CD4-positive, CD25-positive, alpha-beta regulatory T cell (primary cell): ENCODE measurements around the gene RNASEH2A. TPM values are rescaled to one million over a fixed set of nuclear protein-coding genes. Genes with fewer than 3 reads are reported as not detected.
A peak's percentile ranks its signal among the peaks of the same experiment; 100 is the strongest.

Experiments used
- ATAC-seq, 2 donors: fragments of 150-1000 bp; cut with Tn5 transposase; one replicate each; pipeline ENCODE4 v1.10.0; 2021; ENCODE audit warnings: low read depth in 2 of 2, moderate number of reproducible peaks in 2 of 2, moderate library complexity in 1 of 2
- DNase-seq, 3 donors: peaks; one replicate each; pipeline versions ENCODE4 v3.0.0 to v3.0.0-alpha.2; 2012 to 2022; ENCODE audit warnings: mixed read lengths in 1 of 3
- H3K27ac ChIP-seq: one replicate; pipeline ENCODE4 v1.7.0; 2013; ENCODE audit warnings: mild to moderate bottlenecking, low read length; ENCODE audit not compliant: insufficient read depth, poor library complexity, severe bottlenecking
- H3K27me3 ChIP-seq: one replicate; pipeline ENCODE4 v1.7.0; 2013; ENCODE audit warnings: low read length; ENCODE audit not compliant: control insufficient read depth, insufficient read depth
- H3K36me3 ChIP-seq: one replicate; pipeline ENCODE4 v1.7.0; 2013; ENCODE audit warnings: mild to moderate bottlenecking, low read length, moderate library complexity; ENCODE audit not compliant: control insufficient read depth, insufficient read depth
- H3K4me1 ChIP-seq: 2 replicates; pipeline ENCODE4 v1.7.0; 2013; ENCODE audit warnings: mild to moderate bottlenecking, low read length; ENCODE audit not compliant: insufficient read depth, control insufficient read depth, poor library complexity, severe bottlenecking
- H3K4me3 ChIP-seq: one replicate; pipeline ENCODE4 v1.7.0; 2013; ENCODE audit warnings: low read depth, mild to moderate bottlenecking, low read length, moderate library complexity
- H3K9me3 ChIP-seq, 2 experiments: 1 replicate in 1 of 2; 2 replicates in 1 of 2; pipeline ENCODE4 v1.7.0; 2013; ENCODE audit warnings: low read length in 2 of 2, mild to moderate bottlenecking in 1 of 2, moderate library complexity in 1 of 2; ENCODE audit not compliant: control insufficient read depth in 2 of 2
- H3K27ac Mint-ChIP-seq, 3 donors: one replicate each; pipeline ENCODE4 v1.8.0; 2020 to 2022; ENCODE audit warnings: mild to moderate bottlenecking in 3 of 3, mixed read lengths in 3 of 3, moderate library complexity in 2 of 3
- H3K27me3 Mint-ChIP-seq: one replicate; pipeline ENCODE4 v1.8.0; 2022; ENCODE audit warnings: mild to moderate bottlenecking, mixed read lengths
- H3K36me3 Mint-ChIP-seq: one replicate; pipeline ENCODE4 v1.8.0; 2020; ENCODE audit warnings: mixed read lengths
- H3K4me1 Mint-ChIP-seq, 4 donors: one replicate each; pipeline ENCODE4 v1.8.0; 2020 to 2022; ENCODE audit warnings: mixed read lengths in 4 of 4, mild to moderate bottlenecking in 1 of 4
- H3K4me3 Mint-ChIP-seq, 4 donors: one replicate each; pipeline ENCODE4 v1.8.0; 2020 to 2022; ENCODE audit warnings: mild to moderate bottlenecking in 4 of 4, mixed read lengths in 4 of 4, moderate library complexity in 3 of 4
- H3K9me3 Mint-ChIP-seq, 7 donors: one replicate each; pipeline ENCODE4 v1.8.0; 2020 to 2022; ENCODE audit warnings: mixed read lengths in 7 of 7, mild to moderate bottlenecking in 3 of 7, moderate library complexity in 2 of 7
- polyA plus RNA-seq, 4 donors: library from polyadenylated mRNA; unstranded; fragments of 300-500 nt; fragmentation: Illumina TruSeq; gene quantifications; one replicate each; pipeline ENCODE4 v1.2.3, GENCODE V29; 2021
- total RNA-seq: library from RNA; stranded (reverse); gene quantifications from one replicate; pipeline ENCODE4 v1.2.3, GENCODE V29; 2022

Gene RNASEH2A
- total and polyA plus RNA-seq, 5 donors from 2014 or later = 4.7 to 27.5 (median 22.9) TPM

DNA sequence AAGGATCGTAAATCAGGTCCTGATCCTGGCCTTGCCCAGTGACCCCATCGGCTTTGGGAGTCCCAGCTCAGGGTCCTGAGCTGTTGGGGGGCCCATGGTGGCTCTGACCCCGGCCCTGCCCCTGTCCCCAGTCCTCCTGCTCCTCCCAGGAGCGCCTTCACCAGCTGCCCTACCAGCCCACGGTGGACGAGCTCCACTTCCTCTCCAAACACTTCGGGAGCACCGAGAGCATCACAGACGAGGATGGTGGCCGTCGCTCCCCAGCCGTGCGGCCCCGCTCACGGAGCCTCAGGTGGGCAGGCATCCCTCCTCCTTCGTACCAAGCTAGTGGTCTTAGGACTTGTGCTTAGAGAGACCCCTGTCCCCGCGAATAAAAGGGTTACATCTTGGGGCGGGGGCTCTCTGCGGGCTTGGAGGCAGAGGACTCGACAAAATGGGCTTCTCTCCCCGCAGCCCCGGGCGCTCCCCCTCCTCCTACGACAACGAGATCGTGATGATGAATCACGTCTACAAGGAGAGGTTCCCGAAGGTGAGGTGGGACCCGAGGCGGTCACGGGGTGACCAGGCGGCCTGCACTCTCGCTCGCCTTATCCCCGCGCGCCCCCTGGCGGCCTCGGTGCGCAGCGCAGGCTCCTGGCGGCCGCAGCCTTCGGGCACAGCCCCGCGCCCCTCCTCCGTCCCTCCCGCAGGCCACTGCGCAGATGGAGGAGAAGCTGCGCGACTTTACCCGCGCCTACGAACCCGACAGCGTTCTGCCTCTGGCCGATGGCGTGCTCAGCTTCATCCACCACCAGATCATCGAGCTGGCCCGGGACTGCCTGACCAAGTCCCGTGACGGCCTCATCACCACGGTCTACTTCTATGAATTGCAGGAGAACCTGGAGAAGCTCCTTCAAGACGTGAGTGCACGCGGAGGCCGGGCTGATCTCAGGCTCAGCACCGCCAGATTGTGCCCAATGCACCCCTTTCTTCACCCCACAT is 41.1 kb downstream of the RNASEH2A start:
- no peaks in the 10 kb centered on the region for H3K36me3 Mint-ChIP-seq
- peaks cover 36% of the 10 kb centered on the region for H3K27me3 Mint-ChIP-seq
- DNase-seq (peak; percentile 67 to 72 (median 71)), ATAC-seq (peak; percentile 90 to 93)
- Histone ChIP-seq H3K4me1 (peaks cover 9% of the 10 kb centered on the region), H3K27ac (no peak overlapping the region), H3K4me3 (no peak overlapping the region), H3K36me3 (no peaks in the 10 kb centered on the region), H3K9me3 (no peaks in the 10 kb centered on the region), H3K27me3 (peaks cover 10% of the 10 kb centered on the region)
- peak overlapping the region in 1 of 4 donors; percentile 26 for H3K4me3 Mint-ChIP-seq
- peak overlapping the region in 1 of 3 donors; percentile 38 for H3K27ac Mint-ChIP-seq
- H3K9me3 Mint-ChIP-seq = peaks cover 0 to 2% (median 0%) of the 10 kb centered on the region in 7 donors
- H3K4me1 Mint-ChIP-seq = peaks cover 0 to 10% (median 0%) of the 10 kb centered on the region in 4 donors

DNA sequence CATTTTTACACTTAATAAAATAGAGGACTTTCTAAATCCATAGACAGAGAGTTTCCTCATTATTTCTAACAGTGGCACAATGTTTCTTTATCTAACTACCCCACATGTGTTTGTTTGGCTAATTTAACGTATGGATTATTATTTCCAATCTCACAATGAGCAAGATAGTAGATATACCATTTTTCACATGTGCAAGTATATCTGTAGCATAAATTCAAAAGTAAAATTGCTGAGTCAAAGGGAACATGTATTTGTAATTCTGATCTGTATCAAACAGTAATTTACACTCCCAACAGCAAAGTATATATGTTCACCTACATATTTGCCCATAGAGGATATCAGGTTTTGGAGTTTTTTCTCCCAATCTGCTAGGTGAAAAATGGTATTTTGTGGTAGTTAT is 50.3 kb downstream of the RNASEH2A start:
- DNase-seq = no peak
- no peaks in the 10 kb centered on the region for H3K36me3 Mint-ChIP-seq
- ATAC-seq = no peak
- Histone ChIP-seq H3K4me1 (no peaks in the 10 kb centered on the region), H3K9me3 (peaks cover 0 to 9% of the 10 kb centered on the region in 2 experiments), H3K27me3 (peaks cover 2% of the 10 kb centered on the region), H3K4me3 (no peak overlapping the region), H3K36me3 (no peaks in the 10 kb centered on the region), H3K27ac (no peak overlapping the region)
- no peaks in the 10 kb centered on the region for H3K4me1 Mint-ChIP-seq
- H3K27me3 Mint-ChIP-seq = peaks cover 7% of the 10 kb centered on the region
- H3K4me3 Mint-ChIP-seq = no peak overlapping the region
- H3K27ac Mint-ChIP-seq = no peak overlapping the region
- peaks cover 0 to 9% (median 3%) of the 10 kb centered on the region in 7 donors for H3K9me3 Mint-ChIP-seq

DNA sequence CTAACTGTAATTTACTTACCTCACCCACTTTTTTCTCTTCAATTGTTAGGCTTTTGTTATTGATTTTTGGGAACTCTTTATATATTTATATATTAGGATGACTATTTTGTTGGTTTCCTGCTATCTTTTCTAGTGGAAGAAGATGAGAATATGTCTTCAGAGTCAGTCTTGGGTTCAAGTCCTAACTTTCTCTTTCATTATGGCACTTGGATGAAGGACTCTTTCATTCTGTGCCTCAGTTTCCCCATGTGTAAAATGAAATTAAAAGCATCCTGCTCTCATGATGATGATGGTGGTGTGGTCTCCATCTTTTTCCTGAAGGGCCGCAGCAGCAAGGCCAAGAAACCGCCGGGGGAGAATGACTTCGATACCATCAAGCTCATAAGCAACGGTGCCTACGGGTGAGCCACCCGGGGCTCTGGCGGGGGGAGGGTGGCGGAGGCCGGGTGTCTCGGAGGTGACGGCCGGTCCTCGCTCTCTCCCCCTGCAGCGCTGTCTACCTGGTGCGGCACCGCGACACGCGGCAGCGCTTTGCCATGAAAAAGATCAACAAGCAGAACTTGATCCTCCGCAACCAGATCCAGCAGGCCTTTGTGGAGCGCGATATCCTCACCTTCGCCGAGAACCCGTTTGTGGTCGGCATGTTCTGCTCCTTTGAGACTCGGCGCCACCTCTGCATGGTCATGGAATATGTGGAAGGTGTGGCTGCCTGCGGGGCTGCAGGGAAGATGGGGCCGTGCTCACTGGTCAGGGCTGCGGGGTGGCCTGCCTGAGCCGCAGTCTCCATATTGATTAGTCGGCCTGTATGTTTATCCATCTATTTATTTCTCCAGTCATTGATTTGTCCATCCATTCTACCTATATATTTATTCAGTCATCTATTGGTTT is 51.9 kb downstream of the RNASEH2A start:
- H3K36me3 Mint-ChIP-seq = no peaks in the 10 kb centered on the region
- H3K27ac ChIP-seq = no peak overlapping the region
- peaks cover 0 to 9% of the 10 kb centered on the region in 2 experiments for H3K9me3 ChIP-seq
- H3K4me3 Mint-ChIP-seq = no peak overlapping the region
- H3K9me3 Mint-ChIP-seq = peaks cover 0 to 9% (median 3%) of the 10 kb centered on the region in 7 donors
- DNase-seq (no peak), ATAC-seq (no peak)
- H3K27me3 Mint-ChIP-seq = peaks cover 12% of the 10 kb centered on the region
- H3K4me3 ChIP-seq = no peak overlapping the region
- peaks cover 2% of the 10 kb centered on the region for H3K27me3 ChIP-seq
- no peaks in the 10 kb centered on the region for H3K4me1 Mint-ChIP-seq
- H3K36me3 ChIP-seq = no peaks in the 10 kb centered on the region
- H3K4me1 ChIP-seq = no peaks in the 10 kb centered on the region
- H3K27ac Mint-ChIP-seq = peak overlapping the region in 1 of 3 donors; percentile 26

DNA sequence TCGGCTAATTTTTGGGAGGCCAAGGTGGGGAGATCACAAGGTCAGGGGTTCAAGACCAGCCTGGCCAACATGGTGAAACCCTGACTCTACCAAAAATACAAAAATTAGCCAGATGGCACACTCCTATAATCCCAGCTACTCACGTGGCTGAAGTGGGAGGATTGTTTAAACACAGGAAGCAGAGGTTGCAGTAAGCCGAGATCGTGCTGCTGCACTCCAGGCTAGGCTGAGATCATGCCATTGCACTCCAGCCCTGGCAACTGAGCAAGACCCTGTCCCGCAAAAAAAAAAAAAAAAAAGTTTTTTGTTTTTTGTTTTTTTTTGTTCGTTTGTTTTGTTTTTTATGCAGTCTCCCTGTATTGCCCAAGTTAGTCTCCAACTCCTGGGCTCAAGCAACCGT is 53.2 kb downstream of the RNASEH2A start:
- Histone ChIP-seq H3K27ac (no peak overlapping the region), H3K4me3 (no peak overlapping the region), H3K36me3 (no peaks in the 10 kb centered on the region), H3K27me3 (peaks cover 2% of the 10 kb centered on the region), H3K4me1 (no peaks in the 10 kb centered on the region), H3K9me3 (peaks cover 0 to 9% of the 10 kb centered on the region in 2 experiments)
- H3K9me3 Mint-ChIP-seq = peaks cover 0 to 9% (median 3%) of the 10 kb centered on the region in 7 donors
- no peak overlapping the region for H3K4me3 Mint-ChIP-seq
- no peaks in the 10 kb centered on the region for H3K36me3 Mint-ChIP-seq
- H3K4me1 Mint-ChIP-seq = no peaks in the 10 kb centered on the region
- peaks cover 15% of the 10 kb centered on the region for H3K27me3 Mint-ChIP-seq
- ATAC-seq (no peak), DNase-seq (no peak)
- H3K27ac Mint-ChIP-seq = no peak overlapping the region

Other genes with a start within 250 kb of the RNASEH2A start
- 11.3 TPM for gene ZNF490, start 195.8 kb upstream of the RNASEH2A start, total RNA-seq
- 1 to 10 TPM; 4.7 to 8.4 (median 5.7) TPM for gene ZNF490, start 195.8 kb upstream of the RNASEH2A start, polyA plus RNA-seq
- gene ZNF791, start 195.7 kb upstream of the RNASEH2A start, total RNA-seq = 65.1 TPM
- gene ZNF791, start 195.7 kb upstream of the RNASEH2A start, polyA plus RNA-seq = 10 to 100 TPM in 3 of 4 donors, 1 to 10 TPM in 1; 9.6 to 14.0 (median 12.2) TPM
- 147 TPM for gene MAN2B1, start 139.8 kb upstream of the RNASEH2A start, total RNA-seq
- gene MAN2B1, start 139.8 kb upstream of the RNASEH2A start, polyA plus RNA-seq = 10 to 100 TPM; 46.3 to 58.6 (median 49.3) TPM
- gene WDR83, start 139.8 kb upstream of the RNASEH2A start, total RNA-seq = 13.0 TPM
- 10 to 100 TPM; 10.6 to 18.5 (median 12.9) TPM for gene WDR83, start 139.8 kb upstream of the RNASEH2A start, polyA plus RNA-seq
- 122 TPM for gene DHPS, start 124.7 kb upstream of the RNASEH2A start, total RNA-seq
- gene DHPS, start 124.7 kb upstream of the RNASEH2A start, polyA plus RNA-seq = 100 to 1,000 TPM in 1 of 4 donors, 10 to 100 TPM in 3; 78.5 to 105 (median 96.8) TPM
- gene GNG14, start 118.6 kb upstream of the RNASEH2A start, total RNA-seq = not detected
- gene GNG14, start 118.6 kb upstream of the RNASEH2A start, polyA plus RNA-seq = not detected
- 1.7 TPM for gene FBXW9, start 110.0 kb upstream of the RNASEH2A start, total RNA-seq
- 1 to 10 TPM; 5.0 to 8.1 (median 6.6) TPM for gene FBXW9, start 110.0 kb upstream of the RNASEH2A start, polyA plus RNA-seq
- 42.9 TPM for gene TNPO2, start 82.7 kb upstream of the RNASEH2A start, total RNA-seq
- 1 to 10 TPM; 1.7 to 3.1 (median 2.0) TPM for gene TNPO2, start 82.7 kb upstream of the RNASEH2A start, polyA plus RNA-seq
- gene TRIR, start 71.9 kb upstream of the RNASEH2A start, total RNA-seq = 197 TPM
- gene TRIR, start 71.9 kb upstream of the RNASEH2A start, polyA plus RNA-seq = 100 to 1,000 TPM; 238 to 323 (median 261) TPM
- 37.9 TPM for gene GET3, start 69.1 kb upstream of the RNASEH2A start, total RNA-seq
- gene GET3, start 69.1 kb upstream of the RNASEH2A start, polyA plus RNA-seq = 10 to 100 TPM; 68.0 to 91.2 (median 81.9) TPM
- gene BEST2, start 54.8 kb upstream of the RNASEH2A start, total RNA-seq = not detected
- gene BEST2, start 54.8 kb upstream of the RNASEH2A start, polyA plus RNA-seq = not detected
- 16.9 TPM for gene HOOK2, start 31.0 kb upstream of the RNASEH2A start, total RNA-seq
- 1 to 10 TPM in 3 of 4 donors, under 1 TPM in 1; 0.24 to 1.9 (median 1.6) TPM for gene HOOK2, start 31.0 kb upstream of the RNASEH2A start, polyA plus RNA-seq
- 2,802 TPM for gene JUNB, start 15.1 kb upstream of the RNASEH2A start, total RNA-seq
- gene JUNB, start 15.1 kb upstream of the RNASEH2A start, polyA plus RNA-seq = 100 to 1,000 TPM; 582 to 986 (median 765) TPM
- gene PRDX2, start 4.8 kb upstream of the RNASEH2A start, total RNA-seq = 74.0 TPM
- gene PRDX2, start 4.8 kb upstream of the RNASEH2A start, polyA plus RNA-seq = 100 to 1,000 TPM; 326 to 380 (median 341) TPM
- gene THSD8, start 4.5 kb upstream of the RNASEH2A start, total RNA-seq = 2.8 TPM
- 10 to 100 TPM in 1 of 4 donors, 1 to 10 TPM in 1, under 1 TPM in 1, not detected in 1; 0.66 to 13.9 (median 4.8) TPM for gene THSD8, start 4.5 kb upstream of the RNASEH2A start, polyA plus RNA-seq
- not detected for gene RTBDN, start 28.0 kb downstream of the RNASEH2A start, total RNA-seq
- gene RTBDN, start 28.0 kb downstream of the RNASEH2A start, polyA plus RNA-seq = not detected
- 0.94 TPM for gene MAST1, start 31.9 kb downstream of the RNASEH2A start, total RNA-seq
- 1 to 10 TPM in 1 of 4 donors, under 1 TPM in 2, not detected in 1; 0.05 to 1.8 (median 0.52) TPM for gene MAST1, start 31.9 kb downstream of the RNASEH2A start, polyA plus RNA-seq
- gene DNASE2, start 74.9 kb downstream of the RNASEH2A start, total RNA-seq = 20.2 TPM
- gene DNASE2, start 74.9 kb downstream of the RNASEH2A start, polyA plus RNA-seq = 10 to 100 TPM; 54.4 to 72.1 (median 63.6) TPM
- gene KLF1, start 80.6 kb downstream of the RNASEH2A start, total RNA-seq = not detected
- under 1 TPM in 1 of 4 donors, not detected in 3; 0.23 TPM for gene KLF1, start 80.6 kb downstream of the RNASEH2A start, polyA plus RNA-seq
- gene GCDH, start 84.6 kb downstream of the RNASEH2A start, total RNA-seq = 40.0 TPM
- 10 to 100 TPM; 15.1 to 17.6 (median 16.1) TPM for gene GCDH, start 84.6 kb downstream of the RNASEH2A start, polyA plus RNA-seq
- 0.54 TPM for gene SYCE2, start 112.7 kb downstream of the RNASEH2A start, total RNA-seq
- under 1 TPM in 1 of 4 donors, not detected in 3; 0.14 TPM for gene SYCE2, start 112.7 kb downstream of the RNASEH2A start, polyA plus RNA-seq
- 28.9 TPM for gene FARSA, start 127.1 kb downstream of the RNASEH2A start, total RNA-seq
- gene FARSA, start 127.1 kb downstream of the RNASEH2A start, polyA plus RNA-seq = 10 to 100 TPM; 52.2 to 74.0 (median 62.6) TPM
- gene CALR, start 132.0 kb downstream of the RNASEH2A start, total RNA-seq = 484 TPM
- gene CALR, start 132.0 kb downstream of the RNASEH2A start, polyA plus RNA-seq = 100 to 1,000 TPM; 113 to 172 (median 149) TPM
- gene RAD23A, start 139.3 kb downstream of the RNASEH2A start, total RNA-seq = 80.9 TPM
- 10 to 100 TPM; 73.8 to 85.0 (median 78.1) TPM for gene RAD23A, start 139.3 kb downstream of the RNASEH2A start, polyA plus RNA-seq
- gene GADD45GIP1, start 150.6 kb downstream of the RNASEH2A start, total RNA-seq = 7.4 TPM
- gene GADD45GIP1, start 150.6 kb downstream of the RNASEH2A start, polyA plus RNA-seq = 10 to 100 TPM; 57.2 to 71.9 (median 66.6) TPM
- gene DAND5, start 163.0 kb downstream of the RNASEH2A start, total RNA-seq = not detected
- not detected for gene DAND5, start 163.0 kb downstream of the RNASEH2A start, polyA plus RNA-seq
- 1.2 TPM for gene NFIX, start 188.9 kb downstream of the RNASEH2A start, total RNA-seq
- under 1 TPM in 1 of 4 donors, not detected in 3; 0.15 TPM for gene NFIX, start 188.9 kb downstream of the RNASEH2A start, polyA plus RNA-seq